AG04449 (cell line): ENCODE measurements around the gene SRPK2.
A peak's percentile ranks its signal among the peaks of the same experiment; 100 is the strongest.
"Not testable (repeated sequence)": the region's sequence is repeated elsewhere in the genome, so short reads cannot be mapped to it uniquely, and the experiment has no call there.

Source experiments
- CTCF ChIA-PET: fragments of 350-600 bp; formaldehyde crosslinking; extraction: SDS; loops from one replicate; lab custom pipeline; 2021; ENCODE audit warnings: antibody characterized with exemption; lab: Yijun Ruan, JAX
- POLR2A ChIA-PET: fragments of 400-600, 350-600 bp; formaldehyde crosslinking; extraction: SDS; loops from one replicate; lab custom pipeline; 2020; ENCODE audit warnings: antibody characterized with exemption, inconsistent platforms; lab: Yijun Ruan, JAX
- DNase-seq: peaks from one replicate; pipeline ENCODE4 v3.0.0-alpha.2; 2010; ENCODE audit warnings: low read depth, low spot score
- H3K4me3 ChIP-seq: 2 replicates; pipeline ENCODE4 v1.5.1; 2011; ENCODE audit warnings: low read depth, mild to moderate bottlenecking, control low read depth, low read length
- TF ChIP-seq, protein P1 (sequence below): IDR thresholded peaks from one replicate; pipeline ENCODE4 v1.5.1; 2011; ENCODE audit warnings: mild to moderate bottlenecking, moderate library complexity, low read length, control low read depth, inconsistent platforms; ENCODE audit not compliant: insufficient read depth; ENCODE audit errors: missing control alignments

SRPK2 gene

DNA sequence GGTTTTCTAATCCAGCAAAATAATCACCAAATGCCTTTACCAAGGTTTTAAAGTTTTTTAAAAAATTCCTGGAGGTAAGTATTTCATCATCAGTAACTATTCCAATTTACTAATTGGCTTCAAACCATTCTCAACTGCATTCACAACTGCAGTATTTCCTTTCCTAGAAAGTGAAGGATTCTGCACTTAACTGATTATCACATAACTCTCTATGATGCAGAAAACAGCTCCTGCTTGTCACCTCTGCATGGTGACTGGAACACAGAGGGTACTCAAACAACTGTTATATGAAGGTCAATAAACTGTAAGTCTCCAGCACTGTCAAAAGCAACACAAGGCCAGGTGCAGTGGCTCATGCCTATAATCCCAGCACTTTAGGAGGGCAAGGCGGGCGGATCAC is 42.6 kb downstream of the SRPK2 start:
- DNase-seq = no peak
- ChIA-PET POLR2A (no interaction called here), CTCF (interaction anchor here (1.0 to 1.4 kb wide), 3 partner anchors 11 to 53 kb away, joined by 3 to 4 read pairs (median 3); no protein-coding TSS in a partner anchor)
- no peak overlapping the region for H3K4me3 ChIP-seq
- TF ChIP-seq, protein P1, sequence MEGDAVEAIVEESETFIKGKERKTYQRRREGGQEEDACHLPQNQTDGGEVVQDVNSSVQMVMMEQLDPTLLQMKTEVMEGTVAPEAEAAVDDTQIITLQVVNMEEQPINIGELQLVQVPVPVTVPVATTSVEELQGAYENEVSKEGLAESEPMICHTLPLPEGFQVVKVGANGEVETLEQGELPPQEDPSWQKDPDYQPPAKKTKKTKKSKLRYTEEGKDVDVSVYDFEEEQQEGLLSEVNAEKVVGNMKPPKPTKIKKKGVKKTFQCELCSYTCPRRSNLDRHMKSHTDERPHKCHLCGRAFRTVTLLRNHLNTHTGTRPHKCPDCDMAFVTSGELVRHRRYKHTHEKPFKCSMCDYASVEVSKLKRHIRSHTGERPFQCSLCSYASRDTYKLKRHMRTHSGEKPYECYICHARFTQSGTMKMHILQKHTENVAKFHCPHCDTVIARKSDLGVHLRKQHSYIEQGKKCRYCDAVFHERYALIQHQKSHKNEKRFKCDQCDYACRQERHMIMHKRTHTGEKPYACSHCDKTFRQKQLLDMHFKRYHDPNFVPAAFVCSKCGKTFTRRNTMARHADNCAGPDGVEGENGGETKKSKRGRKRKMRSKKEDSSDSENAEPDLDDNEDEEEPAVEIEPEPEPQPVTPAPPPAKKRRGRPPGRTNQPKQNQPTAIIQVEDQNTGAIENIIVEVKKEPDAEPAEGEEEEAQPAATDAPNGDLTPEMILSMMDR = no peak

DNA sequence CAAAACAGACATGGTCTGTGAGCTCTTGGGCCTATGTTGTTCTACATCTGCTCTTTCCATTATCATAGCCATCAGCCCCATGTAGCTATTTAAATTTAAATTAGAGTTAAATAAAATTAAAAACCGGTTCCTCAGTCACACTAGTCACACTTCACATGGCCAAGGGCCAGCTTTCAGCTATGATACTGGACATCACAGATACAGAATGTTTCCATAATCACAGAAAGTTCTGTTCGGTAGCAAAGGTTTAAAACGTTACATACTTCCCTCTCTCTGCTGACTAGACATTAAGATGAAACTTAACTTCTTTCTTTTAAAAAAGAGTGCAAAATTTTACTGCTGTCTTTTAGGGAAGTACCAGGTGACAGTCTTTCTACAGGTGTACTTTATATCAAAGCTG is 43.0 kb downstream of the SRPK2 start:
- ChIA-PET CTCF (interaction anchor here (1.0 to 1.4 kb wide), 3 partner anchors 11 to 53 kb away, joined by 3 to 4 read pairs (median 3); no protein-coding TSS in a partner anchor), POLR2A (no interaction called here)
- TF ChIP-seq, protein P1 = no peak
- no peak for DNase-seq
- H3K4me3 ChIP-seq = no peak overlapping the region

DNA sequence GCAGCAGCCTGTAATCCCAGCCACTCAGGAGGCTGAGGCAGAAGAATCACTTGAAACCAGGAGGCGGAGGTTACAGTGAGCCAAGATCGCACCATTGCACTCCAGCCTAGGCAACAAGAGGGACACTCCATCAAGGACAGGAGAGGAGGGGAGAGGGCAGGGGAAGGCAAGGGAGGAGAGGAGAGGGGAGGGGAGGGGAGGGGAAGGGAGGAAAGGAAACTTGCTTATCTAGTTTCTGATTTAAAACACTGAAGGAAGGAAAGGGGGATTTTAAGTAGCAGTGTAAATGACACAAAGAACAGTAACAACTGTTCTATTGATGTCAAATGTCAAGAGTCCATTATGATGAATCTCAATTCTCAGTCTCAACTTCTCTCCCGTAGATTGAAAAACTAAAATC is 43.7 kb downstream of the SRPK2 start:
- no peak overlapping the region for H3K4me3 ChIP-seq
- CTCF ChIA-PET = interaction anchor here (1.0 kb wide), 1 partner anchor 10 kb away, joined by 4 read pairs; no protein-coding TSS in a partner anchor
- POLR2A ChIA-PET = no interaction called here
- TF ChIP-seq, protein P1 = no peak
- no peak for DNase-seq

DNA sequence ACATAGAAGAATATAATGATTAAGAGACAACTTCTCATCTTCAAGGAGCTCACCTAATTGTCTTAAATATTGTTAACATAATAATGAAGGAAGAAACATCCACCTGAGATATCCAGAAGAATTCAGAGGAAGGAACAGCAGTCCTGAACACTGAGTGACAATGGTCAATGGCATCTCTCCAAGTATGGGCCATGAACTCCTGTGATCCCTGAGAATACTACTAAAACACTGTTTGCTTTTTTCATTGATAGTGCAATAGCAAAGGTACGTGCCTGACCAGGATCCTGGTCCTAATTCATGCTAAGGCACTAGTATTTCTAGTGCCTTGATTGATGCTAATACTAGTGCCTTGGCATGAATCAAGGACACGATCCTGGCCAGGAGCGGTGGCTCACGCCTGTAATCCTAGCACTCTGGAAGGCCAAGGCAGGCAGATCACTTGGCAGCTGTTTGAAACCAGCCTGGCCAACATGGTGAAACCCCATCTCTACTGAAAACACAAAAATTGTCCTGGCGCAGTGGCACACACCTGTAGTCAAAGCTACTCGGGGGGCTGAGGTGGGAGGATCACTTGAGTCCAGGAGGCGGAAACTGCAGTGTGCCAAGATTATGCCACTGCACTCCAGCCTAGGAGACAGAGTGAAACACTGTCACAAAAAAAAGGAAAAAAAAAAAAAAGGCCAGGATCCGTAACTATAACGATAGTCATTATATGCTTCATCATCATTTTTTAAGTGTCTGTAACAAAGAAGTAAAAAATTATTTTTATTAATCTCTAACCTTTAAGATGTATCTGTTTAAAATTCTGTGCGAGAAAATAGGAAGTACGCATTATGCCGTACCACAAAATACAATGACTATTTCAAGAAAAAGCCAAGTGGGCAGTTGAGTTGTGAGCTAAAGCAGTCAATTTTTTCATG is 49.1 kb downstream of the SRPK2 start:
- TF ChIP-seq, protein P1 = no peak

DNA sequence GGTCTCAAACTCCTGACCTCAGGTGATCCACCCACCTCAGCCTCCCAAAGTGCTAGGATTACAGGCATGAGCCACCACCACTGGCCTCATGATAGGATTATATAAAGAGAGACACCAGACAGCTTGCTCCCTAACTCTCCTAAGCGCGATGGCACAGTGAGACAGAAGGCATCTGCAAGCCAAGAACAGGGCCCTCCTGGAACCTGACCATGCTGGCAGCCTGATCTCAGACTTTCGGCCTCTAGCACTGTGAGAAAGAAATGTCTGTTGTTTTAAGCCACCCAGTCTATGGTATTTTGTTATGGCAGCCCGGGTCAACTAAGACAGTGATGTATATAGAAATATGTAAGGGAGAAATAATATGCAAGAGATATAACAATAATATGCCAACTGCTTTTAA is 51.2 kb downstream of the SRPK2 start:
- no peak overlapping the region for H3K4me3 ChIP-seq
- TF ChIP-seq, protein P1 = no peak
- DNase-seq = no peak
- POLR2A ChIA-PET = no interaction called here
- CTCF ChIA-PET = no interaction called here

More for the DNA sequence above, 49.1 kb downstream of the SRPK2 start:
- no peak for DNase-seq
- POLR2A ChIA-PET = no interaction called here
- no peak overlapping the region for H3K4me3 ChIP-seq
- CTCF ChIA-PET = interaction anchor here (1.1 to 1.2 kb wide), 2 partner anchors 15 to 250 kb away, joined by 3 read pairs; no protein-coding TSS in a partner anchor

DNA sequence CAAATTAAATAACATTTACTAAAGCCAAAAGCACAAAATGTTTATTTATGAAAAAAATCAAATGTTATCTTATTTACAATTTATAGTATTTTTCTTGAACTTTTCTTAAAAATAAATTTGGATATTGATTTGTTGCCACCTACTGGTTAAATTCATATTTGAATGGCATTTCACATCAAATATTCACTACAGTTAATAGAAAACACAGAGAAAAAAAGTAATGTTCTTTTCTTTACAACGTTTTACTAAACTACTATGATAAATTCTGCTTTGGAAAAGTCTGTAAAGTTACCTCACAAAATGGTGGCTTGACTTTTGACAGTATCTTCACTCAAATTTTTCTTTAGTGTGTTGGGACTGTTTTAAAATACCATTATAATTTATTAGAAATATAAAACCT is 52.7 kb downstream of the SRPK2 start:
- TF ChIP-seq, protein P1 = peak; percentile 4
- H3K4me3 ChIP-seq = no peak overlapping the region
- no peak for DNase-seq
- ChIA-PET POLR2A (no interaction called here), CTCF (interaction anchor here (3.7 kb wide), 1 partner anchor 195 kb away, joined by 11 read pairs; no protein-coding TSS in a partner anchor)

DNA sequence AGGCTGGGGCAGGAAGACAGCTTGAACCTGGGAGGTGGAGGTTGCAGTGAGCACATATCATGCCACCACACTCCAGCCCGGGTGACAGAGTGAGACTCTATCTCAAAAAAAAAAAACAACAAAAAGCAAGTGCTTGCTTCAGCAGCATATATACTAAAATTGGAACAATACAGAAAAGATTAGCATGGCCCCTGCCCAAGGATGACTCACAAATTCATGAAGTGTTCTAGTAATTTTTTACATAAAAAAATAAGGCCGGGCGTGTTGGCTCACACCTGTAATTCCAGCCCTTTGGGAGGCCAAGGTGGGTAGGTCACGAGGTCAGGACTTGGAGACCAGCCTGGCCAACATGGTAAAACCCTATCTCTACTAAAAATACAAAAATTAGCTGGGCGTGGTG is 56.1 kb downstream of the SRPK2 start:
- CTCF ChIA-PET = interaction anchor here (3.7 kb wide), 1 partner anchor 192 kb away, joined by 11 read pairs; no protein-coding TSS in a partner anchor

More for the DNA sequence above, 56.1 kb downstream of the SRPK2 start:
- H3K4me3 ChIP-seq, POLR2A ChIA-PET, DNase-seq: not testable (repeated sequence)
